Coronary artery (tissue), 2 donors: ENCODE measurements around the gene CALHM2.
A peak's percentile ranks its signal among the peaks of the same experiment; 100 is the strongest.

Source experiments
- DNase-seq: peaks from one replicate; pipeline ENCODE4 v3.0.0-alpha.2; 2017; ENCODE audit warnings: low spot score
- H3K27ac ChIP-seq, 2 donors: fragments of 200-600 bp; sonication (generic); one replicate each; pipeline ENCODE4 v1.5.1; 2016 to 2019
- H3K4me3 ChIP-seq: fragments of 200-600 bp; sonication (generic); 2 replicates; pipeline ENCODE4 v1.5.1; 2016; ENCODE audit warnings: mild to moderate bottlenecking, moderate library complexity
- TF ChIP-seq, protein P1 (sequence below): fragments of 200-600 bp; sonication (generic); IDR thresholded peaks from one replicate; pipeline ENCODE4 v1.5.1; 2019; ENCODE audit warnings: antibody characterized with exemption

CALHM2 gene, protein sequence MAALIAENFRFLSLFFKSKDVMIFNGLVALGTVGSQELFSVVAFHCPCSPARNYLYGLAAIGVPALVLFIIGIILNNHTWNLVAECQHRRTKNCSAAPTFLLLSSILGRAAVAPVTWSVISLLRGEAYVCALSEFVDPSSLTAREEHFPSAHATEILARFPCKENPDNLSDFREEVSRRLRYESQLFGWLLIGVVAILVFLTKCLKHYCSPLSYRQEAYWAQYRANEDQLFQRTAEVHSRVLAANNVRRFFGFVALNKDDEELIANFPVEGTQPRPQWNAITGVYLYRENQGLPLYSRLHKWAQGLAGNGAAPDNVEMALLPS

DNA sequence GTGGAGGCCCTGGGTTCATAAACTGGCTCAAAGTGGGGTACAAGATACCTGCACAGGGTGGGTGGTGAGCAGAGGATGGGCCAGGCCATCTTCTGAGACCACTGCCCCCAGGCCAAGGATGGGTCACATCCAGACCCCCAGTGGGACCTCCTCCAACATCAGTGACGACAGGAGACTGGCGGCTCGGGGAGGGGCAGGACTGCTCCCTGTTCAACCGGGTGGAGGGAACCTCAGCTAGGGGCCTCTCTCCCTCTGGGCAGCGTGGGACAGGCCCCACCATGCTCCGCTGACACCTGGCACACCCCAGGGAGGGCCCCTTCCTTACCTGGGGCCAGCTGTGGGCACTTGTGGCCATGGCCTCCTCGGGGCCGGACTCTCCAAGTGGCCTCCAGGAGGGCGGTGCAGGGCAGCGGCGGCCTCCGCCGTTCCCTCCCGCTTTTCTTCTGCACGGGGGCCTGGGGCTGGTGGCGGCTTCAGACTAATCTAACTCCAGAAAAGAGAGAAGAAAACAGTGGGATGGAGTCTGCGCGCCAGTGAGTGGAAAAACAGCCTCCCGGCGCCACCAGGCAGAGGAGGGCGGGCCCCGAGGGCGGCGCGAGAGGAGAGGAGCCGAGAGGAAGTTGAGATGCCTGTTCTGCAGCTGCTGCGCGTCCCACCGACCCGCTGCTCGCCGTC is at the start of gene CALHM2:
CALHM2 (minus strand) TSS at position 540 of the 675 bp plus-strand sequence. CDS start 2,429 bp downstream, outside the sequence.
- Histone ChIP-seq H3K4me3 (peak within 1 kb of the TSS; percentile 90), H3K27ac (peak within 1 kb of the TSS; percentile 95 to 96)
- peak; percentile 87 for DNase-seq
- TF ChIP-seq, protein P1, sequence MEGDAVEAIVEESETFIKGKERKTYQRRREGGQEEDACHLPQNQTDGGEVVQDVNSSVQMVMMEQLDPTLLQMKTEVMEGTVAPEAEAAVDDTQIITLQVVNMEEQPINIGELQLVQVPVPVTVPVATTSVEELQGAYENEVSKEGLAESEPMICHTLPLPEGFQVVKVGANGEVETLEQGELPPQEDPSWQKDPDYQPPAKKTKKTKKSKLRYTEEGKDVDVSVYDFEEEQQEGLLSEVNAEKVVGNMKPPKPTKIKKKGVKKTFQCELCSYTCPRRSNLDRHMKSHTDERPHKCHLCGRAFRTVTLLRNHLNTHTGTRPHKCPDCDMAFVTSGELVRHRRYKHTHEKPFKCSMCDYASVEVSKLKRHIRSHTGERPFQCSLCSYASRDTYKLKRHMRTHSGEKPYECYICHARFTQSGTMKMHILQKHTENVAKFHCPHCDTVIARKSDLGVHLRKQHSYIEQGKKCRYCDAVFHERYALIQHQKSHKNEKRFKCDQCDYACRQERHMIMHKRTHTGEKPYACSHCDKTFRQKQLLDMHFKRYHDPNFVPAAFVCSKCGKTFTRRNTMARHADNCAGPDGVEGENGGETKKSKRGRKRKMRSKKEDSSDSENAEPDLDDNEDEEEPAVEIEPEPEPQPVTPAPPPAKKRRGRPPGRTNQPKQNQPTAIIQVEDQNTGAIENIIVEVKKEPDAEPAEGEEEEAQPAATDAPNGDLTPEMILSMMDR = no peak

DNA sequence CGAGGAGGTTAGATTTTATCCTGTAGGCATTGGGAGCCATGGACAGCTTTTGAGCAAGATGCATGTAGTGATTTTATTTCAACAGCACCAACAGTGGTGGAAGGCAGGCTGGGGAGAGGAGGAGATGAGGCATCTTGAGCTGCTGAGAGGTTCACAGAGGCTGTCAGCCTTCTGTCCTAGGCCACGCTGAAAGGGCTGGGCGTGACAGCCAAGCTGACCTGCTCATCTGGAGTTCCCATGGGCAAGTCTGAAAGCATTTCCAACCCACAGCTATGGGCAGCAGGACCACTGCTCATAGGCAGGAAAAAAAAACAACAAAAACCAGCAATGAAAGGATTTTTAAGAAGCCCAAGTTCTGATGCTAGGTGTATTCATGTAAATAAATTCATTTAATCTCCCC is 49.0 kb upstream of the CALHM2 start:
- Histone ChIP-seq H3K4me3 (no peak overlapping the region), H3K27ac (no peak overlapping the region)
- DNase-seq = no peak
- TF ChIP-seq, protein P1 = no peak

DNA sequence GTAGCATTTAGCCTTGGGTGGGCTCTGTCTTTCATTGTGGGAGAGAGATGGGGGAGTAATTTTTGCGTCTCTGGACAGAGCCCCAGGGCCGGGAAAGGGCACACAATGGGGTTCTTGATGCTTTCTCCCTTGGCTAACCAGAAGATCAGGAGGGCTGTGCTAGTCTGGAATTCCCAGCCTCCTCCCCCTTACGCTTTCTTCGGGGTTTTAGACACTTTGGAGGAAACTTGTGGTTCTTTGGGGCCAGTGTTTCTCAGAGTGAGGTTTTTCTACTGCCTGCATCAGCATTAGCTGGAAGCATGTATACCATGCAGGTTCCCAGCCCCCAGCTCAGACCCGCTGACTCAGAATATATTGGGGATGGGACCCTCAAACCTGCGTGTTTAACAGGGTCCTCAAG is 48.3 kb upstream of the CALHM2 start:
- Histone ChIP-seq H3K4me3 (no peak overlapping the region), H3K27ac (no peak overlapping the region)
- no peak for DNase-seq
- TF ChIP-seq, protein P1 = no peak

DNA sequence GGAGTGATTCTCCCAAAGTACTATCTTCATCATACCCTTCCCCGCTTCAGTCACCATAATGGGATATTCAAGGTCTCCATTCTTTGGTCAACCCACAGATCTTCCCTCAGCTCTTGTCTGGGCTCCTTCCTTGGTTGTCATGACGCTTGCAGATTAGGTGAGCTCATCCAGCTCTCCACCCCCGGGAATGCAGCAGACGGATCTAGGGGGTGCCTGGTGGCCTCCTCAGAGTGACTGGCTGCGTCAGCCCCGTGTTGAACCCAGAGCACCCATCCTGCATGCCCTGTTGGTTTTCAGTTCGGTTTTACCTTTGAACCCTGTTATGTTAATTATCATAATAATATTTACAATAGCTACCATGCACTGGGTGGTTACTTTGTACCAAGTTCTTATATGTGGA is 47.7 kb upstream of the CALHM2 start:
- H3K27ac ChIP-seq = no peak overlapping the region
- TF ChIP-seq, protein P1 = no peak
- no peak for DNase-seq
- H3K4me3 ChIP-seq = no peak overlapping the region

DNA sequence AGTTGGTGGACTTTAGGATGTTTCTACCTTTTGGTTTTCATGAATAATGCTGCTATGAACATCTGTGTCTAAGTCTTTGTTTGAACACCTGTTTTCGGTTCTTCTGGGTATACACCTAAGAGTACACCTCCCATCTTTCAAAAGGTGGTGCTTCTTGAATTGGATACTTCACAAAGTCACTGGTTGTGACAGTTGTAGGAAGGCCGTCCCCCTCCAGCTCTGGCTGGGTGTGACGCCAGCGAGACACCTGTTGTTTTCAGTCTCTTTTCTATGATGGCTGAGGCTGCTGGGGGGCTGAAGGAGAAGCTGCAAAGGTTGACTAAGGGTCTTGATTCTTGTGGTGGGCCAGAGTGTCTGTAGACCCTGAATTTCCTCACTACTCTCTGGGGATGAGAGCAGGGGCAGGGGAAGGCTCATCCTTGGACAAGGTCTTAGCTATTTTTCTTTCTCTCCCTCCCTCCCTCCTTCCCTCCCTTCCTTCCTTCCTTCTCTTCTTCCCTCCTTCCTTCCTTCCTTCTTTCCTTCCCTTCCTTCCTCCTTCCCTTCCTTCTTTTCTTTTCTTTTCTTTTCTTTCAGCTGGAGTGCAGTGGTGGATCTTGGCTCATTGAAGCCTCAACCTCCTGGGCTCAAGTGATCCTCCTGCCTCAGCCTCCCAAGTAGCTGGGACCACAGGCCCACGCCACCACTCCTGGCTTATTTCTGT is 46.9 kb upstream of the CALHM2 start:
- DNase-seq = no peak
- Histone ChIP-seq H3K27ac (no peak overlapping the region), H3K4me3 (no peak overlapping the region)
- TF ChIP-seq, protein P1 = no peak

DNA sequence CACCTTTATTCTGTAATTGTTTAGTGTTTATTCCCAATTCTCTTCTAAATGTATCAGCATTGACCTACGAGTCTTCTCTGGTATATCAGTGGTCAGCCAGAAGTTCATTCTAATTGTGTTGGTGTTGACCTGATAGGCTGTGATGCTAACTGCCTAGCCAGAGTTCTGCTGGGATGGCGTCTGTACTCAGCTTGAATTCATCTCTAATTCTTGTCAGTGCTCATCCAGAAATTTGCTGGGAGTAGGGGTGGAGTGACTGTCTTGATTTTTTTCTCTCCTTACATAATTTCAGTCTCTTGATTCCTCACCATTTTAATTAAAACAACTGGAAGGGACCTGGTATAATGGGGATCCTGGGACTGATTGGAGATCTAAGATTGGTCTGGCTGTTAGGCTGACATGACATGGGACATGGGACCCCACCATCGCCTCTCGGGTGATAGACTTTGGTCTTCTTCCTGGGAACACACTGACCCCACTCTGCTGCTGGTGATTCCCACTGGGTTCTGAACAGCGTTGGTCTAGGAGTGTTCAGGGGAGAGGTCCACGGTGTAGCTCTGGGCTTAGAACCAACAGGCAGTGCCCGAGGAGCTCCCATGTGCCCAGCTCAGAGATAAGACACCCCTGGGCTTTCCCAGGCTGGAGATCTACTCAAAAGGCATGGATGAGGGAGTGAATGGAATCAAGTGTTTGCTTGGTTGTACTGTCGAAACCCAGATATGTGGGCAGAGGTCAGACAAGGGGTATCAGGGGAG is 45.2 kb upstream of the CALHM2 start:
- no peak for DNase-seq
- no peak overlapping the region for H3K4me3 ChIP-seq
- no peak overlapping the region for H3K27ac ChIP-seq
- TF ChIP-seq, protein P1 = no peak
